ENCODE data around the gene RALA. TPM values are rescaled to one million over a fixed set of nuclear protein-coding genes. Genes with fewer than 3 reads are reported as not detected.

The RALA gene
- total and polyA plus RNA-seq, 2 of the 13 experiments (the other 11 are each of a cell fraction or from before 2014, with no cell fraction given), result 11.8 to 19.5 TPM

- Histone ChIP-seq H3K4me2 (ENCODE audit: low read depth, low read length) (peak overlapping the region; percentile 63; the same call in 1 of the 2 replicates), H3K27me3 (ENCODE audit: control insufficient read depth in 1 of 2, insufficient read depth in 2 of 2, low read length in 2 of 2) (no peaks in the 10 kb centered on the region), H3K27ac (ENCODE audit: extremely low read length, insufficient read depth, low read length) (no peak overlapping the region), H4K20me1 (ENCODE audit: insufficient read depth, low read length) (no peaks in the 10 kb centered on the region), H3K4me1 (ENCODE audit: insufficient read depth, low read length) (peaks cover 13% of the 10 kb centered on the region), H2AFZ (ENCODE audit: low read length) (no peak overlapping the region), H3K4me3 (replicated peaks in 1 of 3; ENCODE audit: insufficient read depth in 1 of 3, low read depth in 2 of 3, low read length in 3 of 3) (no peak overlapping the region), H3K9ac (ENCODE audit: insufficient read depth, low read depth, low read length) (no peak overlapping the region), H3K36me3 (replicated peaks in 1 of 2; ENCODE audit: control insufficient read depth in 1 of 2, insufficient read depth in 2 of 2, low read length in 2 of 2) (no peaks in the 10 kb centered on the region), H3K9me3 (ENCODE audit: low read length) (no peaks in the 10 kb centered on the region), H3K79me2 (ENCODE audit: insufficient read depth, low read length) (no peaks in the 10 kb centered on the region)
- ChIA-PET CTCF (ENCODE audit: low intra/inter-chr PET ratio, low total read pairs) (no interaction called here), POLR2A (interaction anchor here (1.0 kb wide), 1 partner anchor 12 kb away, joined by 3 read pairs; no protein-coding TSS in a partner anchor)
- WGBS (ENCODE audit: low lambda C conversion rate), result 43% methylated on average over 3 of the region's 3 CpGs
- DNase-seq (ENCODE audit: low spot score), result no peak
- FAIRE-seq, result no peak
- intact Hi-C loops (cut with micrococcal nuclease; ENCODE audit: unreplicated experiment), result no loop called here
- ATAC-seq, result no peak
- BruUV-seq (replicated peaks), result no TSS peak
- in situ Hi-C loops (cut with HindIII; ENCODE audit: extremely low pct_ligation_motif_present, low pct_unique_long_range_greater_than_20kb), result no loop called here
- TF ChIP-seq KDM6A (CRISPR knock-in tag; IDR thresholded peaks at IDR 0.05; ENCODE audit: low read depth) (no peak), GTF3A (CRISPR knock-in tag; conservative IDR thresholded peaks at IDR 0.05) (no peak), PCBP2 (optimal IDR thresholded peaks at IDR 0.05; ENCODE audit: low read depth, low read length, poor library complexity, severe bottlenecking) (no peak), MLXIP (CRISPR knock-in tag; IDR thresholded peaks at IDR 0.05; ENCODE audit: borderline replicate concordance) (no peak), YY1 (IDR thresholded peaks at IDR 0.05; ENCODE audit: insufficient read depth, insufficient replicate concordance, low read depth, low read length) (no peak), SP4 (CRISPR knock-in tag; IDR thresholded peaks at IDR 0.05) (no peak), TGIF2 (CRISPR knock-in tag; IDR thresholded peaks at IDR 0.05) (no peak), ZFP36L1 (CRISPR knock-in tag; IDR thresholded peaks at IDR 0.05) (no peak)
- TF ChIP-seq, protein P1, sequence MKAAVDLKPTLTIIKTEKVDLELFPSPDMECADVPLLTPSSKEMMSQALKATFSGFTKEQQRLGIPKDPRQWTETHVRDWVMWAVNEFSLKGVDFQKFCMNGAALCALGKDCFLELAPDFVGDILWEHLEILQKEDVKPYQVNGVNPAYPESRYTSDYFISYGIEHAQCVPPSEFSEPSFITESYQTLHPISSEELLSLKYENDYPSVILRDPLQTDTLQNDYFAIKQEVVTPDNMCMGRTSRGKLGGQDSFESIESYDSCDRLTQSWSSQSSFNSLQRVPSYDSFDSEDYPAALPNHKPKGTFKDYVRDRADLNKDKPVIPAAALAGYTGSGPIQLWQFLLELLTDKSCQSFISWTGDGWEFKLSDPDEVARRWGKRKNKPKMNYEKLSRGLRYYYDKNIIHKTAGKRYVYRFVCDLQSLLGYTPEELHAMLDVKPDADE (CRISPR knock-in tag; IDR thresholded peaks at IDR 0.05), result no peak
- TF ChIP-seq, protein P2, sequence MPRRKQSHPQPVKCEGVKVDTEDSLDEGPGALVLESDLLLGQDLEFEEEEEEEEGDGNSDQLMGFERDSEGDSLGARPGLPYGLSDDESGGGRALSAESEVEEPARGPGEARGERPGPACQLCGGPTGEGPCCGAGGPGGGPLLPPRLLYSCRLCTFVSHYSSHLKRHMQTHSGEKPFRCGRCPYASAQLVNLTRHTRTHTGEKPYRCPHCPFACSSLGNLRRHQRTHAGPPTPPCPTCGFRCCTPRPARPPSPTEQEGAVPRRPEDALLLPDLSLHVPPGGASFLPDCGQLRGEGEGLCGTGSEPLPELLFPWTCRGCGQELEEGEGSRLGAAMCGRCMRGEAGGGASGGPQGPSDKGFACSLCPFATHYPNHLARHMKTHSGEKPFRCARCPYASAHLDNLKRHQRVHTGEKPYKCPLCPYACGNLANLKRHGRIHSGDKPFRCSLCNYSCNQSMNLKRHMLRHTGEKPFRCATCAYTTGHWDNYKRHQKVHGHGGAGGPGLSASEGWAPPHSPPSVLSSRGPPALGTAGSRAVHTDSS (CRISPR knock-in tag; conservative IDR thresholded peaks at IDR 0.05), result no peak
- TF ChIP-seq, protein P3, sequence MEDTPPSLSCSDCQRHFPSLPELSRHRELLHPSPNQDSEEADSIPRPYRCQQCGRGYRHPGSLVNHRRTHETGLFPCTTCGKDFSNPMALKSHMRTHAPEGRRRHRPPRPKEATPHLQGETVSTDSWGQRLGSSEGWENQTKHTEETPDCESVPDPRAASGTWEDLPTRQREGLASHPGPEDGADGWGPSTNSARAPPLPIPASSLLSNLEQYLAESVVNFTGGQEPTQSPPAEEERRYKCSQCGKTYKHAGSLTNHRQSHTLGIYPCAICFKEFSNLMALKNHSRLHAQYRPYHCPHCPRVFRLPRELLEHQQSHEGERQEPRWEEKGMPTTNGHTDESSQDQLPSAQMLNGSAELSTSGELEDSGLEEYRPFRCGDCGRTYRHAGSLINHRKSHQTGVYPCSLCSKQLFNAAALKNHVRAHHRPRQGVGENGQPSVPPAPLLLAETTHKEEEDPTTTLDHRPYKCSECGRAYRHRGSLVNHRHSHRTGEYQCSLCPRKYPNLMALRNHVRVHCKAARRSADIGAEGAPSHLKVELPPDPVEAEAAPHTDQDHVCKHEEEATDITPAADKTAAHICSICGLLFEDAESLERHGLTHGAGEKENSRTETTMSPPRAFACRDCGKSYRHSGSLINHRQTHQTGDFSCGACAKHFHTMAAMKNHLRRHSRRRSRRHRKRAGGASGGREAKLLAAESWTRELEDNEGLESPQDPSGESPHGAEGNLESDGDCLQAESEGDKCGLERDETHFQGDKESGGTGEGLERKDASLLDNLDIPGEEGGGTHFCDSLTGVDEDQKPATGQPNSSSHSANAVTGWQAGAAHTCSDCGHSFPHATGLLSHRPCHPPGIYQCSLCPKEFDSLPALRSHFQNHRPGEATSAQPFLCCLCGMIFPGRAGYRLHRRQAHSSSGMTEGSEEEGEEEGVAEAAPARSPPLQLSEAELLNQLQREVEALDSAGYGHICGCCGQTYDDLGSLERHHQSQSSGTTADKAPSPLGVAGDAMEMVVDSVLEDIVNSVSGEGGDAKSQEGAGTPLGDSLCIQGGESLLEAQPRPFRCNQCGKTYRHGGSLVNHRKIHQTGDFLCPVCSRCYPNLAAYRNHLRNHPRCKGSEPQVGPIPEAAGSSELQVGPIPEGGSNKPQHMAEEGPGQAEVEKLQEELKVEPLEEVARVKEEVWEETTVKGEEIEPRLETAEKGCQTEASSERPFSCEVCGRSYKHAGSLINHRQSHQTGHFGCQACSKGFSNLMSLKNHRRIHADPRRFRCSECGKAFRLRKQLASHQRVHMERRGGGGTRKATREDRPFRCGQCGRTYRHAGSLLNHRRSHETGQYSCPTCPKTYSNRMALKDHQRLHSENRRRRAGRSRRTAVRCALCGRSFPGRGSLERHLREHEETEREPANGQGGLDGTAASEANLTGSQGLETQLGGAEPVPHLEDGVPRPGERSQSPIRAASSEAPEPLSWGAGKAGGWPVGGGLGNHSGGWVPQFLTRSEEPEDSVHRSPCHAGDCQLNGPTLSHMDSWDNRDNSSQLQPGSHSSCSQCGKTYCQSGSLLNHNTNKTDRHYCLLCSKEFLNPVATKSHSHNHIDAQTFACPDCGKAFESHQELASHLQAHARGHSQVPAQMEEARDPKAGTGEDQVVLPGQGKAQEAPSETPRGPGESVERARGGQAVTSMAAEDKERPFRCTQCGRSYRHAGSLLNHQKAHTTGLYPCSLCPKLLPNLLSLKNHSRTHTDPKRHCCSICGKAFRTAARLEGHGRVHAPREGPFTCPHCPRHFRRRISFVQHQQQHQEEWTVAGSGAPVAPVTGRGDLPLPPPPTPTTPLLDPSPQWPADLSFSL (CRISPR knock-in tag; IDR thresholded peaks at IDR 0.05), result no peak
- TF ChIP-seq, protein P4, sequence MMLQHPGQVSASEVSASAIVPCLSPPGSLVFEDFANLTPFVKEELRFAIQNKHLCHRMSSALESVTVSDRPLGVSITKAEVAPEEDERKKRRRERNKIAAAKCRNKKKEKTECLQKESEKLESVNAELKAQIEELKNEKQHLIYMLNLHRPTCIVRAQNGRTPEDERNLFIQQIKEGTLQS (CRISPR knock-in tag; IDR thresholded peaks at IDR 0.05), result no peak
Measured at GRCh38 chr7:39721345-39721744, 98.0 kb downstream of the RALA start.
